Effector CD4-positive, alpha-beta T cell (primary cell): Measurements from ENCODE around the gene MYO9B.
"Not testable (repeated sequence)": the region's sequence is repeated elsewhere in the genome, so short reads cannot be mapped to it uniquely, and the experiment has no call there.

ENCODE experiments used
- DNase-seq: peaks from one replicate; pipeline ENCODE4 v3.0.0-alpha.2; 2020

Gene MYO9B

GRCh38 chr19:17090583-17090982 is 15.0 kb downstream of the MYO9B start:
- DNase-seq, result no peak

GRCh38 chr19:17091758-17092333 is 16.3 kb downstream of the MYO9B start:
- DNase-seq, result no peak

- DNase-seq, result no peak
These were observed 17.1 kb downstream of the MYO9B start for GRCh38 chr19:17092696-17093095.

DNA sequence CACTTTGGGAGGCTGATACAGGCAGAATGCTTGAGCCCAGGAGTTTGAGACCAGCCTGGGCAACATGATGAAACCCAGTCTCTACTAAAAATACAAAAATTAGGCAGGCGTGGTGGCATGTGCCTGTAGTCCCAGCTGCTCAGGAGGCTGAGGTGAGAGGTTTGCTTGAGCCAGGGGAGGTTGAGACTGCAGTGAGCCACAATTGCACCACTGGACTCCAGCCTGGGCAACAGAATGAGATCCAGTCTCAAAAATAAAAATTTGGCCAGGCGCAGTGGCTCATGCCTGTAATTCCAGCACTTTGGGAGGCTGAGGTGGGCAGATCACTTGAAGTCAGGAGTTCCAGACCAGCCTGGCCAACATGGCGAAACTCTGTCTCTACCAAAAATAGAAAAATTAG is 19.1 kb downstream of the MYO9B start:
- not testable (repeated sequence) for DNase-seq

GRCh38 chr19:17095141-17095919 is 19.8 kb downstream of the MYO9B start:
- no peak for DNase-seq

DNA sequence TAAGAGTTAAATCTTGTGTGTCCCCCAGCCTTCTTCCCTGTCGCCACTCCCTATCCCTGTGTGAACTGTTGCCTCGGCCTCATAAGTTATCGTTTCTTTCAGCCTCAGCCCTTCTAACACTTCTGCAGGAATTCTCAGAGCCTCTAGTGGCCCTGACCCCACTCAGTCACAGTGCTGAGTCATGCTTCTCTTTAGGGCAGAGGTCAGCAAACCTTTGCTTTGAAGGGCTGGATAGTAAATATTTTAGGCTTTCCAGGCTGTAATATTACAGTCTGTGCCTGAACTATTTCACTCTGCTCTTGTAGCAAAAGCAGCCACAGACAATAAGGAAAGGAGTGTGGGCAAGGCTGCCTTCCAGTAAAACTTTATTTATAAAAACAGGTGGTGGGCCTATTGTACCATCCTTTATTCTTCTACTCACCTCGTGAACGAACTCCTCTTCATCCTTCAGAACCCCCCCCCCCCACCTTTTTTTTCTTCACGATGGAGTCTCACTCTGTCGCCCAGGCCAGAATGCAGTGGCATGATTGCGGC is 22.1 kb downstream of the MYO9B start:
- DNase-seq, result no peak

DNA sequence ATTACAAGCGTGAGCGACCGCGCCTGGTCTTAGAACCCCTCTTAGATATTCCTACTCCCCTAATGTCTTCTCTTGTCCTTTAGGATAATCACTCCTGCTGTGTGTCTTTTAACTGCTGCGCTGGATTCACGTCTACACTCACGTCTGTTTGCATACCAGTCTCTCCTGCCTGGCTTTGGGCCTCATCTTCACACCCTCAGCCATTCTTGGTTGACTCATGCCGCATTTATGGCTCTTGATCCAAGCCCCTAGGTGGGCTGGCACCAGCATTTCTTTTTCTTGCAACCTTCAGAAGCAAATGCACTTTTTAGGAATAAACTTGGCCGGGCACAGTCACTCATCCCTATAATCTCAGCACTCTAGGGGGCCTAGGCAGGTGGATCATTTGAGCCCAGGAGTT is 22.7 kb downstream of the MYO9B start:
- no peak for DNase-seq

GRCh38 chr19:17101686-17102628 is 26.4 kb downstream of the MYO9B start:
- no peak for DNase-seq

GRCh38 chr19:17103177-17103576 is 27.6 kb downstream of the MYO9B start:
- no peak for DNase-seq

- DNase-seq, result no peak
These were observed 29.1 kb downstream of the MYO9B start for GRCh38 chr19:17104679-17105078.

- no peak for DNase-seq
These were observed 30.0 kb downstream of the MYO9B start for GRCh38 chr19:17105556-17105955.

- DNase-seq, result not testable (repeated sequence)
These were observed 31.4 kb downstream of the MYO9B start for GRCh38 chr19:17106964-17107363.

GRCh38 chr19:17107546-17108452 is 32.2 kb downstream of the MYO9B start:
- DNase-seq, result no peak

- DNase-seq, result no peak
These were observed 32.8 kb downstream of the MYO9B start for GRCh38 chr19:17108453-17108784.

- no peak for DNase-seq
These were observed 33.7 kb downstream of the MYO9B start for GRCh38 chr19:17109300-17109699.

- no peak for DNase-seq
These were observed 34.5 kb downstream of the MYO9B start for GRCh38 chr19:17109962-17110598.

DNA sequence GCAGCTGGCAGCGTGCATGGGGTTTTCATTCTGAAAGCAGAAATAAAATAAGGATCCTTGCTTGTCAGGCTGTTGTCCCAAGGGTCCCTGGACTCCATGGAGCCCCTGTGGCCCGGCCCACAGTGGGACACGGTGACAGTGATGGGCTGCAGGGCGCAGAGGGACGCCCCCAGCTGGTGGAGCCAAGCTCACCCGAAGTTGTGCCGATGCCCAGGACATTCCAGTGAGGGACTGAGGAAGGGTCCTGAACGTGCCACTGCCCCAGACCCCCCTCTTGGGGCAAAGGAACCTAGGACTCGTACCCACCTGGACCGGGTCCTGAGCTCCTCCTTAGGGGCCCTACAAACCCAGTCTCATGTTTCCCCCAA is 35.0 kb downstream of the MYO9B start:
- DNase-seq, result no peak

GRCh38 chr19:17111766-17112165 is 36.2 kb downstream of the MYO9B start:
- no peak for DNase-seq

- no peak for DNase-seq
These were observed 36.7 kb downstream of the MYO9B start for GRCh38 chr19:17112271-17112670.

GRCh38 chr19:17112700-17113099 is 37.1 kb downstream of the MYO9B start:
- no peak for DNase-seq

DNA sequence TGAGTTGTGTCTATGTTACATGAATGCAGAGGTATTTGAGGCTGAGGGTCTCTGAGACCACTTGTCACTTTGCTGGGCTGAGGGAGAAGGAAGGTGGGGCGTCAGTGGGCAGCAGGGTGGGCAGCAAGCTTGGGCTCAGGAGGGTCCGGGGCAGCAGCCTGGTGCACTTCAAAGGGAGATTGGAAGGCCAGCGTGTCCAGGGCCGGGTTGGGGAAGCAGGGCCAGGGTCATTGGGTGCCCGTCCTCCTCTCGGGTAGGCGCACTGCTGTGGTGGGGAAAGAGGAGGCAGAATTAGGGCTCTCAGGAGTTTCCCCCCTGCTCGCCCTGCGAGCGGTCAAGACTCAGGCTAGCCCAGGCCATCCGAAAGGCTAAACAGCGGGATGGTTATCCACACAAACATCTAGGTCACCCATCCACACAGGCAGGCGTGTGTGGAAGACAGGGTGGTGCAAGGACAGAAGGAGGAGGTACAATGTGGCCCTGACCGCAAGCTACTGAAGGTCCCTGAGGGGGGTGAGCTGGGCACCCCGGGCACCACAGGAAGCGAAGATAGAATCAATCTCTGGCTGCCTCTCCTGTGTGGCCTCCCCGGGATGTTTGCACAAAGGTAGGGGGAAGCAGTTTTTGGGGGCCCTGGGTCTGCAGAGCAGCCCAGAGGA is 37.7 kb downstream of the MYO9B start:
- DNase-seq, result no peak
